A549 (cell line): ENCODE measurements around the gene SNTA1.

Experiments used
- EP300 ChIP-seq, 2 experiments: fragments of >200 bp; sonication (Bioruptor Twin); formaldehyde crosslinking; IDR thresholded peaks; 2 replicates in 1 of 2; 3 replicates in 1 of 2; pipeline ENCODE4 v1.6.1; 2016 to 2017
- MAFK ChIP-seq: fragments of 450-650 bp; IDR thresholded peaks from 2 replicates; pipeline ENCODE4 v1.6.1; 2014; ENCODE audit not compliant: partially characterized antibody
- RAD21 ChIP-seq, 2 experiments: fragments of >200 bp in 1 of 2; sonication (Bioruptor Twin) in 1 of 2; formaldehyde crosslinking in 1 of 2; IDR thresholded peaks in 1 of 2; conservative IDR thresholded peaks in 1 of 2; 2 replicates in 1 of 2; 3 replicates in 1 of 2; pipeline ENCODE4 v1.6.1; 2012 to 2018; ENCODE audit warnings: inconsistent platforms in 1 of 2
- RFX5 ChIP-seq: fragments of 450-650 bp; IDR thresholded peaks from 2 replicates; pipeline ENCODE4 v1.7.1; 2014; ENCODE audit warnings: antibody characterized with exemption, mild to moderate bottlenecking, moderate library complexity
- SREBF2 ChIP-seq: fragments of 450-650 bp; IDR thresholded peaks from 2 replicates; pipeline ENCODE4 v1.6.1; 2014; ENCODE audit warnings: mild to moderate bottlenecking, moderate library complexity
- TF ChIP-seq, protein P1 (sequence below): fragments of >200 bp; sonication (Bioruptor Twin); formaldehyde crosslinking; IDR thresholded peaks from 3 replicates; pipeline ENCODE4 v1.5.1; 2016

DNA sequence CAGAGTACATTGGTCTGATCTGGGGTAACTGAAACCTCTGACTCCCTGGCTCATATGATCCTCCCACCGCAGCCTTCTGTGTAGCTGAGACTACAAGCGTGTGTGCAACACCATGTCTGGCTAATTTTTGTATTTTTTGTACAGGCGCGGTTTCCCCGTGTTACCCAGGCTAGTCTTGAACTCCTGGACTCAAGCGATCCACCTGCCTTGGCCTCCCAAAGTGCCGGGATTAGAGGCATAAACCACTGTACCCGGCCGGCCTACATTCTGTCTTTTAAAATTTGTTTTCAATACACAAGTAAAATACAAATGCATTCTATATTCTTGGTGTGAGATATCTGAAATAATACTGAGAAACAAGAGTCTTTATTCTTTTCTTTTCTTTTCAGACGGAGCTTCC is 44.6 kb upstream of the SNTA1 start:
- TF ChIP-seq, protein P1, sequence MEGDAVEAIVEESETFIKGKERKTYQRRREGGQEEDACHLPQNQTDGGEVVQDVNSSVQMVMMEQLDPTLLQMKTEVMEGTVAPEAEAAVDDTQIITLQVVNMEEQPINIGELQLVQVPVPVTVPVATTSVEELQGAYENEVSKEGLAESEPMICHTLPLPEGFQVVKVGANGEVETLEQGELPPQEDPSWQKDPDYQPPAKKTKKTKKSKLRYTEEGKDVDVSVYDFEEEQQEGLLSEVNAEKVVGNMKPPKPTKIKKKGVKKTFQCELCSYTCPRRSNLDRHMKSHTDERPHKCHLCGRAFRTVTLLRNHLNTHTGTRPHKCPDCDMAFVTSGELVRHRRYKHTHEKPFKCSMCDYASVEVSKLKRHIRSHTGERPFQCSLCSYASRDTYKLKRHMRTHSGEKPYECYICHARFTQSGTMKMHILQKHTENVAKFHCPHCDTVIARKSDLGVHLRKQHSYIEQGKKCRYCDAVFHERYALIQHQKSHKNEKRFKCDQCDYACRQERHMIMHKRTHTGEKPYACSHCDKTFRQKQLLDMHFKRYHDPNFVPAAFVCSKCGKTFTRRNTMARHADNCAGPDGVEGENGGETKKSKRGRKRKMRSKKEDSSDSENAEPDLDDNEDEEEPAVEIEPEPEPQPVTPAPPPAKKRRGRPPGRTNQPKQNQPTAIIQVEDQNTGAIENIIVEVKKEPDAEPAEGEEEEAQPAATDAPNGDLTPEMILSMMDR: no peak
- TF ChIP-seq EP300 (IDR thresholded peaks at IDR 0.05) (no peak), MAFK (no peak), SREBF2 (no peak), RFX5 (no peak), RAD21 (conservative IDR thresholded peaks at IDR 0.05 in 1 of 2, IDR thresholded peaks at IDR 0.05 in 1 of 2) (no peak)
